Activated CD8-positive, alpha-beta memory T cell treated with anti-CD3 and anti-CD28 coated beads for 1 hour (primary cell): ENCODE results near the gene OSR1.
A peak's percentile ranks its signal among the peaks of the same experiment; 100 is the strongest.

Experiments
- DNase-seq, 2 donors: peaks; one replicate each; pipeline ENCODE4 v3.0.0-alpha.2; 2020; ENCODE audit warnings: low read depth in 1 of 2; ENCODE audit errors: extremely low read depth in 1 of 2

Gene OSR1

GRCh38 chr2:19359456-19359855 lies 1.0 kb upstream of the OSR1 start:
- DNase-seq = no peak

DNA sequence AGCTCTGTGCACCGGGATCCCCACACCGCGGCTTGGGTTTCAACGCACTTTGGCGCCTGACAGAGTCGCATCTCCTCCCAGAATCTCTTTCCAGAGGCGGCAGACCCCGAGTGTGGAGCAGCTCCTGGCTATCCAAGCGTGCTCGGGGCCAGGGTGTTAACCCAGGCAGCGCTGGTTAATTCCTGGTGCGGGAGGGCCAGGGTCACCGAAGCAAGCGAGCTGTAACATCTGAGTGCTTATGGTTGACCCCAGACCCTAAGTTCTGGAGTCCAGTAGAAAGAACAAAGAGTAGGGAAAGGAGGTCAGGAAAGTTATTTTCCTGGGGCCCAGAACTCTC lies 566 bp upstream of the OSR1 start:
- no peak for DNase-seq

DNA sequence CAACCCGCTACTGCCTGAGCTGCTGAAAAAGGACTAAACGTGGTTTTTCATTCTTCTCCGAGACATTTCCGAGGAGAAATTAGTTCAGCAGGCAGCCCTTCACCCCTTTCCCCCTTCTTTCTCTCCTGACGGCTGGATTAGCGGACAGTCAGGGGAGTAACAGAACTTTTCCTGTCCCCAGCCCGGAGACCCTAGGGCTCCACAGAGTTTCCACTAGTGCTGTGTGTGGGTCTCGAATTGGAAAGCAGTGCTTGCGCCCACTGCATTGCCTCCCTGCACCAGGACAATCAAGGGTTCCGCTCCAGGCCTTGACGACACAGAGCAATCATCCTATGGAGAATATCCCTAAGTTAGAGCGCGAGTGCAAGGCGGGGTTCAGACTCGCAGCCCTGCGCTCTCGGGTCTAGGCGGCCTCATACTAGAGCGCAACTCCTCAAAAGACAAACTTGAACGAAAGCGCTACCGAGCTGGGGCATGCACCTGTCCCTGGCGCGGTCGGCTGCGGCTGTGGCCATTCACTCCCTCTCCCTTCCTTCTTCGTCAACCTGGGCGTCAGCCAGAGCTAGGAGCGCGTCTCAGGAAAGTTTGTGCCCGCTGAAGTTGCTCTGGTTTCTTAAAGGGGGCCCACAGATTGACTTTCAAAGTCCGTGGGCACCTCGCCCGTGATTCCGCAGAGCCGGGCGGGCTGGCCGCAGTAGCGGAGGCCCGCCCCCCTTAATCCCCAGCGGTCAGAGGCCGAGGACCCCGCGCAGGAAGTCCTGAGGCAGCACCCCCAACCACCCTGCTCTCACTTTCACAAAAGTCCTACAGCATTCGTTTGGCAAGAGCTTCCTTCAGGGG lies 801 bp downstream of the OSR1 start:
- DNase-seq = no peak

GRCh38 chr2:19356545-19357401 lies 1.6 kb downstream of the OSR1 start:
- no peak for DNase-seq

- no peak for DNase-seq
Measured at GRCh38 chr2:19355931-19356544, 2.4 kb downstream of the OSR1 start.

- DNase-seq = no peak
Measured at GRCh38 chr2:19355416-19355821, 3.0 kb downstream of the OSR1 start.

DNA sequence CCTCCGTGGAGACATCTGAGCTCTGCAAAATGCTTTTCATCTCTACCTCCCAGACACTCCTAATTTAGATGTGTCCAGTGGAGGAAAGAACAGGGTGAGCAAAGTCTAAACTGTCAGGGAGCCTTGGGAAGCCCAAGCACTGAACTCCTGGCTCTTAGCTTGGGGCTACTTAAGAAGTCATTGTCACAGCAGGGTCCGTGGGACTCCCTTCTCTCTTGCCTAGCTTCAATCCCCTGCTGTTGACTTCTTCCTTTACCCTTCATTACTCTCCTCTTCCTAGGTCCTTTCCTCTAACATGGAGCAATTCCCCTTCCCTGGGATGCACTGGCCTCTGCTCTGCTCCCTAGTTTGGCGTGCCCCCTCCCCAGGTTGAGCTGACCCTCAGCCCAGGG lies 3.4 kb downstream of the OSR1 start:
- DNase-seq = no peak

- DNase-seq = no peak
Measured at GRCh38 chr2:19353721-19354050, 4.7 kb downstream of the OSR1 start.

GRCh38 chr2:19352946-19353720 lies 5.3 kb downstream of the OSR1 start:
- DNase-seq = no peak

DNA sequence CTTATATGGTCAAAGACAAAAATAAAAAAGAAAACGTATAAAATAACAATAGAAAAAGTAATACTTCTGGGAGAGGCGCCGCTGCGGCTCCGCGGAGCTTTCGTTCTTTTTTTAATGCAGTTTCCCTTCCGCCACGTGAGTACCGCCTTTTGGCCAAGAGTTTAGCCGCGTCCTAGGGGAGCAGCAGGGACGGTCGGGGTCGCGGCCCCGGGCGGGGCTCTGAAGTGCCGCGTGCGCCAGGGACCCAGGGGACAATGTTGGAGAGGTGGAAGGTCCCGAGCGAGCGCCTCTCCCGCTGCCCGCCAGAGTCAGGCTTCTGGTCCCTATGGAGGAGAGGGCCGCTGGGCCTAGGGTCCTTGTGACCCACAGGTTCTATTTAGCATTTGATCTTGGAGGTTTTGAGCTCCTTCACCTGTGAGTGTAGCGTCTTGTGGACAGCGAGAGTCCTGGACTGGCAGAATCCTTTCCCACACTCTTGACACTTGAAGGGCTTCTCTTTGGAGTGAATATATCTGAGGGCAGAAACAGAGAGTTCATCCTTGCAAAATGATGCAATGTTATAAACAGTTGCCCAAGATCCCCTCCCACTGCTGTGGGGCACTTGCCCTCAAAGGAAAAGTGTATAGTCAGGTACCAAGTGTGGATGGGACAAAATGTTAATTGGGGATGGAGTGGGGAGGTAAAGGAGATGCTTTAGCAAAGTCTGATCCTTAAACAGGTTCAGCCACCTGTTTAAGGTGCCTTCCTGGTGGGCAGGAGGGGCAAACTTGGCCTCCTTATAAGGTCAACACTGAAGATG lies 6.3 kb downstream of the OSR1 start:
- DNase-seq = no peak

DNA sequence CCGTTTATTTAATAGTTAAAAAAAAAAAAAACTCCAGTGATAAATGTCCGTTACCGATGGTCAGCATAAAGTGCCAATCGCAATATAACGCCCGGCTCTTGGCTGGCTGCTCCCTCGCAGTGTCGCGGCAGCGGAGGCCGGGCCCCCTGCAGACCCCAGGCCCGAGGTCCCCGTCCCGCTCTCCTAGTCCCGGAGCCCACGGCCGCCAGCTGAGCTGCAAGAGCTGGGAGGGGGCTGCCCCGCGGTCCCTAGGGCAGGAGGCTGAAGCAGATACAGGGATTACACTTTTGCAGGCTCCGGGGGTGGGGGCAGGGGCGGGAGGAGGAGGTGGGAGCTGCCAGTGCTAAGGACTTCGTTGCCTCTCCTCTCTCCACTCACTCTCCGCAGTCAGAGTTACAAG lies 6.9 kb downstream of the OSR1 start:
- DNase-seq = no peak

GRCh38 chr2:19350678-19351401 lies 7.6 kb downstream of the OSR1 start:
- no peak for DNase-seq

- DNase-seq = no peak
Measured at GRCh38 chr2:19349911-19350677, 8.3 kb downstream of the OSR1 start.

DNA sequence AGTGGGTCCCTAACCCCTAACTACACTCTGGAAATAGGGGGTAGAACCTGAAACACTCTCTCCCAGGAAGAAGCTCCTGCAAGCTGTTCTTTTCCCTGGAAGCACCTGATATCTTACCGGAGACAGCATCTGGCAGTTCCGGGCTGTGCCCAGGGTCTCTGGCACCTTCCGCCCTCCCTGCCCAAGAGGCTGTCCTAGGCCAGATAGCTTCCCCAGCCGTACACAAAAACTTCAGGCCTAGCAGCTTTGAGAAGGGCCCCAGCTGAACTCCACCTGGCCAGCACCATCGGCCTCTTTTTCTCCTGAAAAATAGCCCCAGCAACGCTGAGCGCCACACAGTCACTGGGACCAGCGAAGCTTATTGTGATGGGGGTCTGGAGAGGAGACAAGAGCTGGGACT lies 9.7 kb downstream of the OSR1 start:
- no peak for DNase-seq

GRCh38 chr2:19347619-19348562 lies 10.5 kb downstream of the OSR1 start:
- peak; percentile 88 to 93 for DNase-seq

GRCh38 chr2:19346983-19347618 lies 11.3 kb downstream of the OSR1 start:
- no peak for DNase-seq

- no peak for DNase-seq
Measured at GRCh38 chr2:19337742-19338141, 20.7 kb downstream of the OSR1 start.
